Measurements from ENCODE around the gene SCN1B. TPM values are rescaled to one million over a fixed set of nuclear protein-coding genes. Genes with fewer than 3 reads are reported as not detected.
"Not testable (repeated sequence)": the region's sequence is repeated elsewhere in the genome, so short reads cannot be mapped to it uniquely, and the experiment has no call there.

SCN1B gene
- polyA plus RNA-seq, 1 donor from 2014 or later: 1.5 TPM

DNA sequence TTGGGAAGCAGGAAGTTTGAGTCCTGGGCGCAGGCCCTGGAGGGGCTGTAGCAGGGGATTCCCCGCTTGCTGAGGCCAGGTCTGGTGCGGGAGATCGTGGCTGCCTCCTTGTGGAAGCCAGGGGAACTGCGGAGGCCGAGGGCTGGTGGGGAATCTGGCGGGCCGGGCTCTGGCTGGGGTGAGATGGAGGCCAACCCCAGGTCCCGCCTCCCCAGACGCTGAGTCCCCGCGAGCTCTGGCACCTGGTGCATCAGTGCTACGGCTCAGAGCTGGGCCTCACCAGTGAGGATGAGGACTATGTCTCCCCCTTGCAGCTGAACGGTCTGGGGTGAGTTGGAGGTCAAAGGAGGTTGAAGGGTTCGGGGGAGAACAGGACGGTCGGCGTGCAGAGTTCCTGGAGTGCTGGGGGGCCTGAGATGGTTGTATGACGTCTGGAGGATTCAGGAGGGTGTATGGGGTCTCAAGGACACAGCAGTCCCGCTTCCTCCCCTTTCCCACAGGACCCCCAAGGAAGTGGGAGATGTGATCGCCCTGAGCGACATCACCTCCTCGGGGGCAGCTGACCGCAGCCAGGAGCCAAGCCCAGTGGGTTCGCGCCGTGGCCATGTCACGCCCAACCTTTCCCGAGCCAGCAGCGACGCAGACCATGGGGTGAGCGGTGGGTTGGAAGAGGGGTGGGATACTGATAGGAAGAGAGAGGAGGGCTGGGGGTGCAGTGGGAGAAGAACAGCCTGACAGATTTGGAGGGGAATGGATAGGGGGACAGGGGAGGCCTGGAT is 17.0 kb upstream of the SCN1B start:
- Histone ChIP-seq H3K4me2 (ENCODE audit: low read length) (no peak overlapping the region), H3K27ac (ENCODE audit: low read length) (no peak overlapping the region), H3K36me3 (ENCODE audit: insufficient read depth, low read length) (no peaks in the 10 kb centered on the region), H3K79me2 (replicated peaks; ENCODE audit: insufficient read depth, low read length) (no peaks in the 10 kb centered on the region), H3K9me2 (ENCODE audit: insufficient read depth, low read length) (no peaks in the 10 kb centered on the region), H3K9ac (ENCODE audit: low read length) (no peak overlapping the region), H3K9me3 (ENCODE audit: low read length) (no peaks in the 10 kb centered on the region), H3K4me3 (ENCODE audit: low read length) (no peak overlapping the region), H2AFZ (ENCODE audit: low read depth, low read length) (no peak overlapping the region), H4K20me1 (ENCODE audit: insufficient read depth) (no peaks in the 10 kb centered on the region), H3F3A (ENCODE audit: insufficient read depth, low read length, poor library complexity, severe bottlenecking) (no peaks in the 10 kb centered on the region), H3K27me3 (ENCODE audit: insufficient read depth, low read depth, low read length) (no peaks in the 10 kb centered on the region)
- TF ChIP-seq SMC3 (conservative IDR thresholded peaks at IDR 0.05; ENCODE audit: poor library complexity) (peak; percentile 53), EP300 (conservative IDR thresholded peaks at IDR 0.05; ENCODE audit: poor library complexity, severe bottlenecking) (no peak), RAD21 (conservative IDR thresholded peaks at IDR 0.05) (peak; percentile 46), POLR2AphosphoS5 (IDR thresholded peaks at IDR 0.05) (no peak)
- TF ChIP-seq, protein P1, sequence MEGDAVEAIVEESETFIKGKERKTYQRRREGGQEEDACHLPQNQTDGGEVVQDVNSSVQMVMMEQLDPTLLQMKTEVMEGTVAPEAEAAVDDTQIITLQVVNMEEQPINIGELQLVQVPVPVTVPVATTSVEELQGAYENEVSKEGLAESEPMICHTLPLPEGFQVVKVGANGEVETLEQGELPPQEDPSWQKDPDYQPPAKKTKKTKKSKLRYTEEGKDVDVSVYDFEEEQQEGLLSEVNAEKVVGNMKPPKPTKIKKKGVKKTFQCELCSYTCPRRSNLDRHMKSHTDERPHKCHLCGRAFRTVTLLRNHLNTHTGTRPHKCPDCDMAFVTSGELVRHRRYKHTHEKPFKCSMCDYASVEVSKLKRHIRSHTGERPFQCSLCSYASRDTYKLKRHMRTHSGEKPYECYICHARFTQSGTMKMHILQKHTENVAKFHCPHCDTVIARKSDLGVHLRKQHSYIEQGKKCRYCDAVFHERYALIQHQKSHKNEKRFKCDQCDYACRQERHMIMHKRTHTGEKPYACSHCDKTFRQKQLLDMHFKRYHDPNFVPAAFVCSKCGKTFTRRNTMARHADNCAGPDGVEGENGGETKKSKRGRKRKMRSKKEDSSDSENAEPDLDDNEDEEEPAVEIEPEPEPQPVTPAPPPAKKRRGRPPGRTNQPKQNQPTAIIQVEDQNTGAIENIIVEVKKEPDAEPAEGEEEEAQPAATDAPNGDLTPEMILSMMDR (IDR thresholded peaks at IDR 0.05; ENCODE audit: poor library complexity, severe bottlenecking): peak; percentile 61

DNA sequence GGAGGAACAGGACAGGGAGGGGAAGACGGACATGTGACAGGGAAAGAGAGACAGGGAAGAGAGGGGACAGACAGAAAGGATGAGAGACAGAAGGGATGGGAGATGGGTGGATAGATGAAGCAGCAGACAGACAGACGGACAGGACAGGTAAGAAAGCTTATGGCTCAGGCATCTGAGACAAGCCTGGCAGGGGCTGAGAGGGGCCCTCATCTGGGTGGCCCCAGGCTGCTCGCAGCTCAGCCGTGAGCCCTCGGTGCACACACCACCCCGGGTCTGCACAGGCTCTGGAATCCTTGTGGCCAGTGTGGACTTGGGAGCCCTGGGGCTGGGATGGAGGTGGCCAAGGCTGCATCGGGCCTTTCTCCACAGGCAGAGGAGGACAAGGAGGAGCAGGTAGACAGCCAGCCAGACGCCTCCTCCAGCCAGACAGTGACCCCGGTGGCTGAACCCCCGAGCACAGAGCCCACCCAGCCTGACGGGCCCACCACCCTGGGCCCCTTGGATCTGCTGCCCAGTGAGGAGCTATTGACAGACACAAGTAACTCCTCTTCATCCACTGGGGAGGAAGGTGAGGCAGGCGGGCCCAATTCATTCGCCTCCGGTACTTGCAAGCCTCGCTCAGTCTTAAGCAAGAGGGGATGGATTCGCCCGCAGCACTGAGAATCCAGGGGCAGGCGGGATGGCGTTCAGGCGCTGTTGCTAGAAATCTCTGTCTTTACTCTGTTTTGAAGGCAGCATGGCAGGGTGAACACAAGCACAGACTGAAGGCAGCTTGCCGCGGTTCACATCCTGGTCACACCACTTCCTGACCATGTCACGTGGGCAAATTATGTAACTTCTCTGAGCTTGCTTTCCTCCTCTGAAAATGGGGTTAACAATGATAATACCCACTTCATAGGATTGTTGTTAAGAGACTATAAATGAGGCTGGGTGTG is 16.2 kb upstream of the SCN1B start:
- H3K4me2 ChIP-seq (ENCODE audit: low read length): no peak overlapping the region
- H3K27ac ChIP-seq (ENCODE audit: low read length): no peak overlapping the region
- H3K9me2 ChIP-seq (ENCODE audit: insufficient read depth, low read length): no peaks in the 10 kb centered on the region
- H3K9ac ChIP-seq (ENCODE audit: low read length): no peak overlapping the region
- H3K27me3 ChIP-seq (ENCODE audit: insufficient read depth, low read depth, low read length): no peaks in the 10 kb centered on the region
- H3K9me3 ChIP-seq (ENCODE audit: low read length): no peaks in the 10 kb centered on the region
- H3K36me3 ChIP-seq (ENCODE audit: insufficient read depth, low read length): no peaks in the 10 kb centered on the region
- no peak overlapping the region for H2AFZ ChIP-seq (ENCODE audit: low read depth, low read length)
- TF ChIP-seq, protein P1 (IDR thresholded peaks at IDR 0.05; ENCODE audit: poor library complexity, severe bottlenecking): no peak
- TF ChIP-seq SMC3 (conservative IDR thresholded peaks at IDR 0.05; ENCODE audit: poor library complexity): no peak
- no peak for TF ChIP-seq POLR2AphosphoS5 (IDR thresholded peaks at IDR 0.05)
- TF ChIP-seq TAF1 (IDR thresholded peaks at IDR 0.05; ENCODE audit: low read depth): no peak
- TF ChIP-seq, protein P2, sequence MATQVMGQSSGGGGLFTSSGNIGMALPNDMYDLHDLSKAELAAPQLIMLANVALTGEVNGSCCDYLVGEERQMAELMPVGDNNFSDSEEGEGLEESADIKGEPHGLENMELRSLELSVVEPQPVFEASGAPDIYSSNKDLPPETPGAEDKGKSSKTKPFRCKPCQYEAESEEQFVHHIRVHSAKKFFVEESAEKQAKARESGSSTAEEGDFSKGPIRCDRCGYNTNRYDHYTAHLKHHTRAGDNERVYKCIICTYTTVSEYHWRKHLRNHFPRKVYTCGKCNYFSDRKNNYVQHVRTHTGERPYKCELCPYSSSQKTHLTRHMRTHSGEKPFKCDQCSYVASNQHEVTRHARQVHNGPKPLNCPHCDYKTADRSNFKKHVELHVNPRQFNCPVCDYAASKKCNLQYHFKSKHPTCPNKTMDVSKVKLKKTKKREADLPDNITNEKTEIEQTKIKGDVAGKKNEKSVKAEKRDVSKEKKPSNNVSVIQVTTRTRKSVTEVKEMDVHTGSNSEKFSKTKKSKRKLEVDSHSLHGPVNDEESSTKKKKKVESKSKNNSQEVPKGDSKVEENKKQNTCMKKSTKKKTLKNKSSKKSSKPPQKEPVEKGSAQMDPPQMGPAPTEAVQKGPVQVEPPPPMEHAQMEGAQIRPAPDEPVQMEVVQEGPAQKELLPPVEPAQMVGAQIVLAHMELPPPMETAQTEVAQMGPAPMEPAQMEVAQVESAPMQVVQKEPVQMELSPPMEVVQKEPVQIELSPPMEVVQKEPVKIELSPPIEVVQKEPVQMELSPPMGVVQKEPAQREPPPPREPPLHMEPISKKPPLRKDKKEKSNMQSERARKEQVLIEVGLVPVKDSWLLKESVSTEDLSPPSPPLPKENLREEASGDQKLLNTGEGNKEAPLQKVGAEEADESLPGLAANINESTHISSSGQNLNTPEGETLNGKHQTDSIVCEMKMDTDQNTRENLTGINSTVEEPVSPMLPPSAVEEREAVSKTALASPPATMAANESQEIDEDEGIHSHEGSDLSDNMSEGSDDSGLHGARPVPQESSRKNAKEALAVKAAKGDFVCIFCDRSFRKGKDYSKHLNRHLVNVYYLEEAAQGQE (IDR thresholded peaks at IDR 0.05; ENCODE audit: borderline replicate concordance): no peak
- TF ChIP-seq EZH2 (IDR thresholded peaks at IDR 0.05; ENCODE audit: borderline replicate concordance, insufficient read depth, low read length, poor library complexity, severe bottlenecking): no peak
- TF ChIP-seq RAD21 (conservative IDR thresholded peaks at IDR 0.05): no peak
- no peak for TF ChIP-seq MXI1 (conservative IDR thresholded peaks at IDR 0.05; ENCODE audit: poor library complexity, severe bottlenecking)
- no peak for TF ChIP-seq EP300 (conservative IDR thresholded peaks at IDR 0.05; ENCODE audit: poor library complexity, severe bottlenecking)
- no peaks in the 10 kb centered on the region for H3F3A ChIP-seq (ENCODE audit: insufficient read depth, low read length, poor library complexity, severe bottlenecking)
- no peaks in the 10 kb centered on the region for H4K20me1 ChIP-seq (ENCODE audit: insufficient read depth)
- no peak overlapping the region for H3K4me3 ChIP-seq (ENCODE audit: low read length)
- no peaks in the 10 kb centered on the region for H3K79me2 ChIP-seq (replicated peaks; ENCODE audit: insufficient read depth, low read length)

DNA sequence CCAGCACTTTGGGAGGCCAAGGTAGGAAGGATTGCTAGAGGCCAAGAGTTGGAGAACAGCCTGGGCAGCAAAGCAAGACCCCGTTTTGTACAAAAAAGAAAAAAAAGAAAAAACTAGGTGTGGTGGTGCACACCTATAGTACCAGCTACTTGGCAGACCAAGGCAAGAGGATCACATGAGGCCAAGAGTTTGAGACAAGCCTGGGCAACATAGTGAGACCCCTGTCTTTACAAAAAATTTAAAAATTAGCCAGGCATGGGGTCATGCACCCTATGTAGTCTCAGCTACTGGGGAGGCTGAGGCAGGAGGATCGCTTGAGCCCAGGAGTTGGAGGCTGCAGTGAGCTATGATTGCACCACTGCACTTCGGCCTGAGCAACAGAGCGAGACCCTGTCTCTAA is 15.5 kb upstream of the SCN1B start:
- H3K27me3 ChIP-seq (ENCODE audit: insufficient read depth, low read depth, low read length); H3K9me2 ChIP-seq (ENCODE audit: insufficient read depth, low read length); H3K9ac ChIP-seq (ENCODE audit: low read length); H4K20me1 ChIP-seq (ENCODE audit: insufficient read depth); H3K36me3 ChIP-seq (ENCODE audit: insufficient read depth, low read length); H3K9me3 ChIP-seq (ENCODE audit: low read length); H3K27ac ChIP-seq (ENCODE audit: low read length); H3F3A ChIP-seq (ENCODE audit: insufficient read depth, low read length, poor library complexity, severe bottlenecking); H2AFZ ChIP-seq (ENCODE audit: low read depth, low read length); H3K4me3 ChIP-seq (ENCODE audit: low read length); H3K4me2 ChIP-seq (ENCODE audit: low read length); H3K79me2 ChIP-seq (replicated peaks; ENCODE audit: insufficient read depth, low read length): not testable (repeated sequence)

Measured in neural cell (in vitro differentiated cells).